Activated CD4-positive, alpha-beta T cell treated with anti-CD3 and anti-CD28 coated beads for 1 hour (primary cell): ENCODE results near the gene UGGT1.

Experiments used
- DNase-seq: peaks from one replicate; pipeline ENCODE4 v3.0.0-alpha.2; 2020

UGGT1 gene, protein sequence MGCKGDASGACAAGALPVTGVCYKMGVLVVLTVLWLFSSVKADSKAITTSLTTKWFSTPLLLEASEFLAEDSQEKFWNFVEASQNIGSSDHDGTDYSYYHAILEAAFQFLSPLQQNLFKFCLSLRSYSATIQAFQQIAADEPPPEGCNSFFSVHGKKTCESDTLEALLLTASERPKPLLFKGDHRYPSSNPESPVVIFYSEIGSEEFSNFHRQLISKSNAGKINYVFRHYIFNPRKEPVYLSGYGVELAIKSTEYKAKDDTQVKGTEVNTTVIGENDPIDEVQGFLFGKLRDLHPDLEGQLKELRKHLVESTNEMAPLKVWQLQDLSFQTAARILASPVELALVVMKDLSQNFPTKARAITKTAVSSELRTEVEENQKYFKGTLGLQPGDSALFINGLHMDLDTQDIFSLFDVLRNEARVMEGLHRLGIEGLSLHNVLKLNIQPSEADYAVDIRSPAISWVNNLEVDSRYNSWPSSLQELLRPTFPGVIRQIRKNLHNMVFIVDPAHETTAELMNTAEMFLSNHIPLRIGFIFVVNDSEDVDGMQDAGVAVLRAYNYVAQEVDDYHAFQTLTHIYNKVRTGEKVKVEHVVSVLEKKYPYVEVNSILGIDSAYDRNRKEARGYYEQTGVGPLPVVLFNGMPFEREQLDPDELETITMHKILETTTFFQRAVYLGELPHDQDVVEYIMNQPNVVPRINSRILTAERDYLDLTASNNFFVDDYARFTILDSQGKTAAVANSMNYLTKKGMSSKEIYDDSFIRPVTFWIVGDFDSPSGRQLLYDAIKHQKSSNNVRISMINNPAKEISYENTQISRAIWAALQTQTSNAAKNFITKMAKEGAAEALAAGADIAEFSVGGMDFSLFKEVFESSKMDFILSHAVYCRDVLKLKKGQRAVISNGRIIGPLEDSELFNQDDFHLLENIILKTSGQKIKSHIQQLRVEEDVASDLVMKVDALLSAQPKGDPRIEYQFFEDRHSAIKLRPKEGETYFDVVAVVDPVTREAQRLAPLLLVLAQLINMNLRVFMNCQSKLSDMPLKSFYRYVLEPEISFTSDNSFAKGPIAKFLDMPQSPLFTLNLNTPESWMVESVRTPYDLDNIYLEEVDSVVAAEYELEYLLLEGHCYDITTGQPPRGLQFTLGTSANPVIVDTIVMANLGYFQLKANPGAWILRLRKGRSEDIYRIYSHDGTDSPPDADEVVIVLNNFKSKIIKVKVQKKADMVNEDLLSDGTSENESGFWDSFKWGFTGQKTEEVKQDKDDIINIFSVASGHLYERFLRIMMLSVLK (N-terminal part only)

DNA sequence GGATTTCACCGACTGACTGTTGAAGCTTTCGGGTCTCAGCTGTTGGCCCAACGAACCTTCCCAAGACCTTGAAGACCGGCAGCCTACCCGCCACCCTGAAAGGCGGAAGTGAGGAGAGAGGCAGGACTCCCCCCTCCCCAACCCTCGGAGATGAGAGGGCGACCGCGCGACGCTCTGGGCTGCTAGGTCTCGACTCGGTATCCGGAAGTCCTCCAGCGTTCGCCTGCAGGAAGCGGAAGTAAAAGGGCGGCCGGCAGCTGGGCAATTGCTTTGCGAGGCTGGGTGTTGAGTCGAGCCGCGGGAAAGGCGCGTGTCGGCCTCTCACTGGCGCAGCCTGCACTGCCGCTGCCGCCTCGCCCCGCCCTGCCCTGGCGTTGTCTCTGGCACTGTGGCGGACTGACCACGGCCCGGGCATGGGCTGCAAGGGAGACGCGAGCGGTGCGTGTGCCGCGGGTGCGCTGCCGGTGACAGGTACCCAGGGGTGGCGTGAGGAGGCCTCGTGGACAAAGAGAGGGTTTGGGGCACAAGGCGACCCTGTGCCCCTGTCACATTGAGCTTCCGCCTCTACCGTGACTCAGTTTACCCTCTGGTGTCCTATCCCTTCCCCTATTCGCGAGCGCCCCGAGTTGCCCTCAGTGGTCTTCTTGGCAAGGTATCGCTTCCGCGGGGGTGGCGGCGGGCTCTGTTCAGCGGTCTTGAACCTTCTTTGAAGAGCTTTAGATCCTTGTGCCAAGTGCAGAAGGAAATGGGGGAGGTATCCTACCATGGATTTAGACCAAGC lies at the start of gene UGGT1:
Gene UGGT1, plus strand, starts transcription at position 256 of the 781 bp plus-strand sequence. Its CDS starts 158 bp downstream, at position 414.
- peak; percentile 88 for DNase-seq

DNA sequence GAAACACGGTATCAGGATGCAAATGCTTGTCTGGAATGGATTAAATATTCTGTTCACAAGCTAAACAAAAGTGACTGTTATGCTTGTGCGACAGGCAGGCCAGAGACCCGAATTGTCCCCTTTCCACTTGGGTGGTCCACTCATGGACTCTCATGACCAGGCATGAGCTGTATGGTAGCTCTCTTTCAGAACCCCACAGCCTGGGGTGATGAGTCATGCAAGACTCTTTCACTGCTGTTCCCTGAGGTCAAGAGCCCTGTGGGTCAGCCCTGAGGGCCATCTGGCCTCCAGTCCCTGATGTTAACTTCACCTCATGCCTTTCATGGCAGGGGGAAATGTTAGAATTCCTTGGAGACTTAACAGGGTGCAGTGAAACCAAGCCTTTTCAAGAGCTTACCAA lies 49.4 kb upstream of the UGGT1 start:
- no peak for DNase-seq

DNA sequence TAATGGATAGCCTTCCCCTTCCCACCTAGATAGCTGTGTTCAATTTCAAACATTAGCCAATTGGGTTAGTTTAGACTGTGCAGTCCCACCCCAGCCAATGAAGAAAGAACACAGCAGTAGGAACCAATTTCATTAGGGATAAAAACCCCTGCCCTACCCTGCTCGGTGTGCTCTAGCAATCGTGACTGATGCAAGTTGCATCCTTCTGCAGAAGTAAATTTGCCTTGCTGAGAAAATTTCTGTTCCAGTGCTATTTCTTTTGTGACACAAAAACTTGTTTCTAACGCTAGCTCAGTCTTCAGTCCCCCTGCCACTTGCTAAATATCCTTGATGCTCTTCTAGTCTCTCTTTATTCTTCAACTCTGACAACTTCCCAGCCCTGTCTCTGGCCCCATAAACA lies 48.0 kb upstream of the UGGT1 start:
- no peak for DNase-seq

DNA sequence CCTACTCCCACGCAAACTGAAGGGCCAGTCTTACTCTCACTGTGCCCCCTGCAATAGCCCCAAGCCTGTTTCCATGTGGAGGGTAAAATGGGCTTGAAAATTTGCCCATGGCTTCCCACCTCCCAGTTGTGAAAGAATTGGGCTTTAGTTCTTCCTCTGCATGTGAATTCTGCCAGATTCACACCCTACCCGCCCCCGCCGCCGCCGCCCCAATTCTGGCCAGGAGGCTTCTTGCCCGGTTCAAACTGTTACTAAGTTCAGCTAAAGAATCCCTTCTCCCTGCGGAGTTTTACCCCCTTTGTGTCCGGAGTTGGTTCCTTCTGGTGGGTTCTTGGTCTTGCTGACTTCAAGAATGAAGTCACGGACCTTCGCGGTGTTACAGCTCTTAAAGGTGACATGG lies 37.7 kb upstream of the UGGT1 start:
- no peak for DNase-seq

DNA sequence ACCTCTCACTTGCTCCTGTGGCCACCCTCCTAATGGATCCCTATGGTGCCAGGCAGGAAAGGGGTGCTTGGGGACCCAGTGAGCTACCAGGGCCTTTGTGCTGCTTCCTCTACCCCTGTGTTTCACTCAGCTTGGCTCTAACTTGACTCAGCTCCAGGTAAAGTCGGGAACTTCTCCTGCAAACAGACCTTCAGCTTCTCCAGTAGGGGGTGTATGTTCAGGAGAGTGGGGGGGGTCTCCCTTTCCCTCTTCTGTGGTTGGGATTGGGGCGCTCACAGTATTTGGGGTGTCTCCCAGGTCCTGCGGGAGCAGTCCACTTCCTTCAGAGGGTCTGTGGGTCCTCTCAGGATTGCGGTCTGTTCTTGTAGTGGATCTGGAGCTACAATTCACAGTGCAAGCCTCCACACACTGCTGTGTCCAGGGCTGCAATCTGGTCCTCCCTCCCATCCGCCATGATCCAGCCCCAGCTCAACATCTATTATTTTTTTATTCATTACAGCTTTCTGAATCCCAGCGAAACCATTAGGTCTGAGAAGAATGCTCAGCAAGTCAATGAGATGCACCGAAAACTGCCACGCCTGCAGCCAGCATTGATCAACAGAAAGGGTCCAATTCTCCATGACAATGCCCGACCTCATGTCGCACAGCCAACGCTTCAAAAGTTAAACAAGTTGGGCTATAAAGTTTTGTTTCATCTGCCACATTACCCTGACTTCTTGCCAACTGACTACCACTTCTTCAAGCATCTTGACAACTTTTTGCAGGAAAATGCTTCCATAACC lies 36.7 kb upstream of the UGGT1 start:
- no peak for DNase-seq

DNA sequence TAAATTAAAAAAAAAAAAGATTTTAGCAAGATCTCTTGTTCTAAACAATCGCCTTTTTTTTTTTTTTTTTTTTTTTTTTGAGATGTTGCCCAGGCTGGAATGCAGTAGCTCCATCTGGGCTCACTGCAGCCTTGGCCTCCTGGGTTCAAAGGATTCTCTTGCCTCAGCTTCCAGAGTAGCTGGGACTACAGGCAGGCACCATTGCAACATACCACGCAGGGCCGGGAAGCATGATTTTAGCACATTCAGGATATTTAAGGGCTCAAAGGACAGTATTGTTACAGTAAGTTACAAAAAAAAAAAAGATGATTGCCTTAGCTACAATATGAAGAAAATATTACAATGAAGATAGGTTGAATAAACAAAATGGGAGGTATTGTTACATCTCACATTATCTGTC lies 33.7 kb upstream of the UGGT1 start:
- DNase-seq, result no peak

DNA sequence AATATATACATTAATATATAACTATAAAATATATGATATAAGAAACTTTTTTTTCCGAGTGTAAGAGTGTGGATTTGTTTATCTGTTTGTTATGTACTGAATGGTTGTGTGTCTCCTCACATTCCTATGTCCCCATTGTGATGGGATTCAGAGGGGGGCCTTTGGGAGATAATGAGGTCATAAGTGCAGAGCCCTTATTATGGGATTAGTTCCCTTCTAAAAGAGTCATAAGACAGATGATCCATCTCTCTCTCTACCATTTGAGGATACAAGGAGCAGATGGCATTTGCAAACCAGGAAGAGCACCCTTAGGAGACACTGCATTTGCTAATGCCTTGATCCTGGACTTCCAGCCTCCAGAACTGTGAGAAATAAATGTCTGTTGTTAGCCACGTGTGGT lies 32.9 kb upstream of the UGGT1 start:
- no peak for DNase-seq

DNA sequence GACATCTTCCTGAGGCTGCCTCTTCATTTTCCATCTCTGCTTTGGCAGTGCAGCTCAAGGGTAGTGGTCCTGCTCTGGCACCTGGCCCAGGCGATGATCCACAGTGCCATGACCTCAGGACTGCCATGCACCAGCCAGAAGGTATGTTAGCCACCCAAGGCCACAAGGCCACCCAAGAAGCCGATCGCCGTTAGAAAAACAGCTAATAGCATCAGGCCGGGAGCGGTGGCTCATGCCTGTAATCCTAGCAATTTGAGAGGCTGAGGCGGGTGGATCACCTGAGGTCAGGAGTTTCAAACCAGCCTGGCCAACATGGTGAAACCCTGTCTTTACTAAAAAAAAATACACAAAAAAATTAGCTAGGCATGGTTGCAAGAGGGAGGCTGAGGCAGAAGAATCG lies 28.4 kb upstream of the UGGT1 start:
- no peak for DNase-seq

DNA sequence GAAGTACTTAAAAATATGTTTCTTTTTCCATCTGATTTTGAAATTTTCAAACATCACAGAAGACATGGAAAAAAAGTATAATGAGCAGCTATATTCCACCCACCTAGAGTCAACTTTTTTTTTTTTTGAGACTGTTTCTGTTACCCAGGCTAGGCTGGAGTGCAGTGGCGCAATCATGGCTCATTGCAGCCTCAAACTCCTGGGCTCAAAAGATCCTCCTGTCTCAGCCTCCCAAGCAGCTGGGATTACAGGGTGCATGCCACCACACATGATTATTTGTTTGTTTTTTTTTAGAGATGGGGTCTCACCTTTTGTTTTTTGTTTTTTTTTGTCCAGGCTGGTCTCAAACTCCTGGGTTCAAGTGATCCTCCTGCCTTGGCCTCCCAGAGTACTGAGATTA lies 26.6 kb upstream of the UGGT1 start:
- no peak for DNase-seq

DNA sequence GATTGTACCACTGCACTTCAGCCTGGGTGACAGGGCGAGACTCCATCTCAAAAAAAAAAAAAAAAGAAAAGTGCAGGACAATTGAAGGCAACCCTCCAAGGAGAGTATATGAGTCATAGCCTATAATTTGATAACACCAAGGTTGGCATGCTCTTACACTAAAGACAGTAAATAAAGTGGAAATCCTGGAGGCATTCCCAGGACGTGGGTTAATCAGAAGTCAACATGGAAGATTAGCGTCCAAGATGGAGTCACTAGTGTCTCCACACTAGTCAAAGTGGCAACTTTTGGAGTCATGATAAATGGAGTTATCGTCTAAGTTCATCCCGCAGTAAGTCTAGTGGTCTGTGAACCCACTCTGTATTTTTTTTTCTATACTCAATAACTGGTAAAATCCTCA lies 21.2 kb upstream of the UGGT1 start:
- DNase-seq, result no peak

DNA sequence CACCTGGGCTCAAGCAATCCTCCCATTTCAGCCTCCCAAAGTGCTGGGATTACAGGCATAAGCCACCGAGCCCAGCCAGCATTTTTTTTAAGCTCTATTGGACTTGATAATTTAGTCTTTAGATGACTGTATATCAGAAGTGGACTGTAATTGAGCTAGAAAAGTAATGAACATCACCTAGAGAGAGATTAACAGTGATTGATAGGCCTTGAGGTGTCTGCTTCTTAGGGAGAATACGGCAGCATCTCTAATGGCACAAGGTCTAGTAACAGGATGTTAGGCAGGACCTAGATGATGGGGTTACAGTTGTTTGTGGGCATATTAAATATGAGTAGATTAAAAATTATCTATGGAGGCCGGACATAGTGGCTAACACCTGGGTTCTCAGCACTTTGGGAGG lies 17.7 kb upstream of the UGGT1 start:
- DNase-seq, result no peak

DNA sequence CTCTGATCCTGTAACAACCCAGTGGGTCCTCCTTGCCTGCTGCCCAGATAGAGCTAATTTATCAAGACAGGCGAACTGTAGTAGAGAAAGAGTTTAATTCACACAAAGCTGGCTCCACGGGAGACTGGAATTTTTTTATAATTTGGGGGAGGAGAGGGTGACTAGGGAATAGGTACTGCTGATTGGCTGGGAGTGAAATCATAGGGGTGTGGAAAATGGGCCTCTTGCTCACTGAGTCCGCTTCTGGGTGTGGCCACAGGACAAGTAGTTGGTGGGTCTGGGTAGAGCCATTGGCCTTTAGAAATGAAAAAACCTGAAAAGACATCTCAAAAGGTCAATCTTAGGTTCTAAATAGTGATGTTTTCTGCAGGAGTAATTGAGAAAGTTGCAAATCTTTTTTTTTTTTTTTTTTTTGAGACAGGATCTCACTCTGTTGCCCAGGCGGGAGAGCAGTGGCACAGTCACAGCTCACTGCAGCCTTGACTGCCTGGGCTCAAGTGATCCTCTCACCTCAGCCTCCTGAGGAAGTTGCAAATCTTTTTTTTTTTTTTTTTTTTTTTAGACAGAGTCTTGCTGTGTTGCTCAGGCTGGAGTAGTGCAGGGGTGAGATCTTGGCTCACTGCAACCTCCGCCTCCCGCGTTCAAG lies 14.4 kb upstream of the UGGT1 start:
- no peak for DNase-seq

DNA sequence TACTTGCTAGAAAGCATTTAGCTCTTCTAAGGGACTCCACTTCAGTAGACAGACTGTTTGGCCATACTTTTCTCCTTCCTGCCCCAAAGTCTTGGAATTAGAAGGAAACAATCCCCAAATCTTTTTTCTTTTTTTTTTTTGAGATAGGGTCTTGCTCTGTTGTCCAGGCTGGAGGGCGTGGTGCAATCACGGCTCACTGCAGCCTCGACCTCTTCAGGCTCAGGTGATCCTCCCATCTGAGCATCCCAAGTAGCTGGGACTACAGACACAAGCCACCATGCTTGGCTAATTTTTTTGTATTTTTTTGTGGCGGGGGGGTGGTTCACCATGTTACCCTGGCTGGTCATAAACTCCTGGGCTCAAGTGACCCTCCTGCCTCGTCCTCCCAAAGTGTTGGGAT lies 6.2 kb upstream of the UGGT1 start:
- DNase-seq, result no peak

DNA sequence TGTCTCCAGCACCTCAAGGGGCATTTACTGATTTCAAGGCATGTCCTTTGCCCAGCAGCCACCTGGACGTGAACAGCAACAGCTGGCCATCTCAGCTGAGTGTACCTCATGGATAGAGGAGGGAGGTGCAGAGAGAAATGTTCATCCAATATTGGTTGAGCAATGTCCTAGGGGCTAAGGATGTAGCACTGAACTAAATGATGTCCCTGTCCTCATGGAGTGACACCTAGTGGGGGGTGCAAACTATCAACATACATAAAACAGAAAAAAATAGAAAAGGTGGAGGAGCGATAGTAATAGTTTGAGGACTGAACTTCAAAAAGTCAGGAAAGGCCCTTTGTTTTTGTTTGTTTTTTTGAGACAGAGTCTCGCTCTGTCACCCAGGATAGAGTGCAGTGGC lies 4.8 kb upstream of the UGGT1 start:
- DNase-seq, result no peak

DNA sequence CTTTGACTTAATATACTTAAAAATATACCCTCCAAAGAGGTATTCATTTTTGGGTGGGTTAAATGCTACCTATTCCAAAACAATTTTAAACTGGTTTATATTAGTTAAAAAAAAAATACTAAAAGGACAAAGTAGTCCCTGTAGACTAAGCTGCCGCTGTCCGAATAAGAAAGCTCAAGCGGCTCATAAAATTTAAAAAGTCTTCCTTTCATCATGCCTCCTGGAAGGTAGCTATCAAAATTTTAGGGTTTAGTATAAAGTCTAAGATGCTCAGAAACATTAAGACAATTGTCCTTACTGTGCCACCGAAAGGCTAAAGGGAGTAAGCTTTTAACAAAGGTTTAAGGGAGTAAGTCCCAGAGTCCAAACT lies 440 bp upstream of the UGGT1 start:
- no peak for DNase-seq

DNA sequence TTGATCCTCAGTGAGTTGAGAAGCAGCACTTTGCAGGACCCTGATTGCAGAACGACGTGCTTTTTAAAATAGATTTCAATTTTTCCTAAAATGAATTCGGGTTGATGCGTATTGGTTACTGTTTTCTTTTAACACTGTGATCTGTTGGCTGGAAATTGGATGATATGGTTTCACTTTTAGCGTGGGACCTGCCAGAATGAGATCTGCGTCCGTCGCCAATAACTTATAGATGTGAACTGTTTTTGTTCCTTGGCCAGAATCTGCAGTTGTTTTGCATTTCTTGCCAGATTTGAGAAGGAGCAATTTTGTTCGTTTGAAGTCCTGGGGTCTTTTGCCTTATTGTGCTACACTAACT lies 703 bp downstream of the UGGT1 start:
- DNase-seq, result no peak

DNA sequence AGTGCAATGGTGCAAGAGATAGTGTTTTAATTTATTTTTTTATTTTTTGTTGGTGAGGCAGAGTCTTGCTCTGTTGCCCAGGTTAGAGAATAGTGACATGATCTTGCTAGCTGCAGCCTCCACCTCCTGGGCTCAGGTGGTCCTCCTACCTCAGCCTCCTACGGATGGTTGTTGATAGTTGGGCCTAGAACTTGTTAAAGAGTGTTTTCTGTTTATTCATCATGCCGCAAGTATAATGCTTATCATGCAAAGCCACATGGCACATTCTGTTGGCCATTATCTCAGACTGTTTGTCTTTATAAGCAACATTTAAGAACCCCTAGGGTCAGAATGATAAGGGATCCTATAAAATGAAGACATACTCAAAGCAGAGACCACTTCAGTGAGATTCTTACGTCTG lies 1.7 kb downstream of the UGGT1 start:
- DNase-seq, result no peak

DNA sequence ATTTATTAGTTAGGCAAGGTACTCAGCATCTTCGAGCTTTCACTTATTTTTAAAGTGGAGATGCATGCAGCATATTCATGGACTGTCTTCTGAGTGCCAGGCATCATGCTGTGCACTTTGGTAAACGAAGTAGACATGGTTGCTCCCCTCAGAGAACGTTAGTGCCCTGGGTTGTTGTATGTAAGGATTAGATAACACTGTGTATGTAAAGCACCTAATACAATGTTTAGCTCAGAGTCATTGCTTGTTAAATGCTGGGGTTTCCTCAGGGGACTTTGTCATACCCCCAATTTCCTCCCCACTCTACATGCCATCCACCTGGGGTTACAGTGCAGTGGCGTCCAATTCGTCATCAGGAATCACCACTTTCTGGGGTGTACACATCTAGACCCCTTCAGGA lies 2.8 kb downstream of the UGGT1 start:
- DNase-seq, result no peak

DNA sequence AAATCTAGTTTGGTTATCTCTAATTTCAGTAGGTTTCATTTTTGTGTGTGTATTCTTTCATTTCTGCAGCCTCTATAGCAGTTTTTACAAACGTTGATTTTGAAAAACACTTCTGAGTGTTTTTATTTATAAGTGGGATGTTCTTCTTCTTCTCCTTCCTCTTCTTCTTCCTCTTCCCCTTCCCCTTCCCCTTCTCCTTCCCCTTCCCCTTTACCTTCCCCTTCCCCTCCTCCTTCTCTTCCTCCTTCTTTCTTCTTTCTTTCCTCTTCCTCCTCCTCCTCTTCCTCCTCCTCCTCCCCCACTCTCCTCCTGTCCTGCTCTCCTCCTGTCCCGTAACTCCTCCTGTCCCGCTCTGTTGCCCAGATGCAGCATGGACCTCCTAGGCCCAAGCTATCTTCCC lies 4.2 kb downstream of the UGGT1 start:
- no peak for DNase-seq

DNA sequence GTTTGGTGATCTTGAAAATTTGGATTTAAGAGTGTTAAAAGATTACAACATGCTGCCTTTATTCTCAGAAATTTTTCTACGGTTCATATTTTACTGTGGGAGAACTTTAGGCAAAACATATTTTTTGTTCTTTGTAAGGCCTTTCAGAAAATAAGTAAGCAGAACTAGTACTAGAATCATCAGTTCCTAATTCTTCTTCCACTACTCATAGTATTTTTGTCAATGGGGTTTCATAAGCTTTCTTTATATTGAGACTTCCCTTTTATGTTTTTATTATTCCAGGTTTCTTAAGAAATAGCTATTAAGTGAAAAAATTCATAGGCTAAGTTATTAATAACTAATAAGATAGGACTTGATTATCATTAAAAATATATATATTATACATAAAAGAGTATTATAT lies 12.4 kb downstream of the UGGT1 start:
- DNase-seq, result no peak

DNA sequence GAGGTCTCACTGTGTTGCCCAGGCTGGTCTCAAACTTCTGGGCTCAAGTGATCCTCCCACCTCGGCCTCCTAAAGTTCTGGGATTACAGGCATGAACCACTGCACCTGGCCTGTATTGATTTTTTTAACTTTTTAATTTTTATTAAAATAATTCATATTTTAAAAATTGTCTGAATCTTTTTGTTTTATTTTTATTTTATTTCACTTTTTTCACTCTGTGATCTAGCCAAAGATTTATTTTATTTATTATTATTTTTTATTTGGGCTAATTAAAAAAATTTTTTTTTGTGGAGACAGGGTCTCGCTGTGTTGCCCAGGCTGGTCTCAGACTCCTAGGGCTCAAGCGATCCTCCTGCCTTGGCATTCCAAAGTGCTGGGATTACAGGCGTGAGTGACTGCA lies 14.1 kb downstream of the UGGT1 start:
- DNase-seq, result no peak
